Ureter (tissue), 1 donor: ENCODE data around the gene SAFB. TPM values are rescaled to one million over a fixed set of nuclear protein-coding genes. Genes with fewer than 3 reads are reported as not detected.

Experiments used
- DNase-seq: peaks from one replicate; pipeline ENCODE4 v3.0.0-alpha.2; 2020; ENCODE audit warnings: low spot score
- total RNA-seq: library from RNA; stranded (reverse); gene quantifications from one replicate; pipeline ENCODE4 v1.2.4, GENCODE V29; 2023
- donor health status: DM: yes; HTN: yes; CAD: no.

Gene SAFB
- total RNA-seq, 1 donor from 2014 or later: 90.0 TPM

DNA sequence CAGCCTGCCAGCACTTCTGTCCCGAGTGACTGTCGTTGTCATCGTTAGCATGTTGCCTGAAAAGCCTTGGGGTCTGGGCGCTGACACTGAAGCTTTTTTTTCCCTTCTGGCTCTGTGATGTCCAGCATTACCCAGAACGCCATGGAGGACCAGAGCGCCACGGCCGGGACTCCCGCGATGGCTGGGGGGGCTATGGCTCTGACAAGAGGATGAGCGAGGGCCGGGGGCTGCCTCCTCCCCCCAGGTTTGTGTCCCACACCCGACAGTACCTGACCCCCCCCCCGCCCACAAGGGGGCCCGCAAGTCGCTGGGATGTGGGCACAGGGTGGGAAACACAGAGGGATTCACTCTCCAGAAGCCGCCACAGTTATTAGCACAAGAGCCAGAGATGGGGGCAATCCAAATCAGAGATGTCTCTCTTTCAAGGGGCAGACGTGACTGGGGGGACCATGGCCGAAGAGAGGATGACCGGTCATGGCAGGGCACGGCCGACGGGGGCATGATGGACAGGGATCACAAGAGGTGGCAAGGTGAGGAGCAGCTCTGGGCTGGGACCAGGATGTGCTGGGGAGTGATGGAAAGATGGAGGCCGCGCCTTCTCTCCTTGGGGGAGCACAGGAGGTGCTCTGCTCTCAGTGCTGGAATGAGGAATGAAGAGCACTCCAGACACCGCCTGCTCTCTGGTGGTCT, 44.2 kb downstream of the SAFB start:
- DNase-seq: no peak

DNA sequence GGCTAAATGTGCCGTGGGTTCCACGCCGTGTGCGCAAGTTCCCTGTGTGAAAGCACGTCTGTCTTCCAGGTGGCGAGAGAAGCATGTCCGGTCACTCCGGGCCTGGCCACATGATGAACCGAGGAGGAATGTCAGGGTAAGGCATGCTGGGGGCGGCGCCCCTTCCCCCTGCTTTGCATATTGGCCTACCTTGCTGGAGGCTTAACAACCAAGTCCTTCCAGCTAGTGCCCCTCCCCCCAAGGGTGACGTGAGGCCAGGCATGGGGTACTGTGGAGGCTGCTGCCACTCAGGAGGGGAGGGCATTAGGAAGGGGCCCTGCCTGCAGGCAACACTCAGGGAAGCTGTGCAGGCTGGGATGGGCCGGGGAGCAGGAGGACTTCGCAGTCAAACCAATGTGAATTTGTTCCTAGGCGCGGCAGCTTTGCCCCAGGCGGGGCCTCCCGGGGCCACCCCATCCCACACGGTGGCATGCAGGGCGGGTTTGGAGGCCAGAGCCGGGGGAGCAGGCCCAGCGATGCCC, 44.9 kb downstream of the SAFB start:
- no peak for DNase-seq

- DNase-seq: no peak
Measured at GRCh38 chr19:5669212-5669611, 46.3 kb downstream of the SAFB start.

- DNase-seq: no peak
Measured at GRCh38 chr19:5671600-5671999, 48.7 kb downstream of the SAFB start.

DNA sequence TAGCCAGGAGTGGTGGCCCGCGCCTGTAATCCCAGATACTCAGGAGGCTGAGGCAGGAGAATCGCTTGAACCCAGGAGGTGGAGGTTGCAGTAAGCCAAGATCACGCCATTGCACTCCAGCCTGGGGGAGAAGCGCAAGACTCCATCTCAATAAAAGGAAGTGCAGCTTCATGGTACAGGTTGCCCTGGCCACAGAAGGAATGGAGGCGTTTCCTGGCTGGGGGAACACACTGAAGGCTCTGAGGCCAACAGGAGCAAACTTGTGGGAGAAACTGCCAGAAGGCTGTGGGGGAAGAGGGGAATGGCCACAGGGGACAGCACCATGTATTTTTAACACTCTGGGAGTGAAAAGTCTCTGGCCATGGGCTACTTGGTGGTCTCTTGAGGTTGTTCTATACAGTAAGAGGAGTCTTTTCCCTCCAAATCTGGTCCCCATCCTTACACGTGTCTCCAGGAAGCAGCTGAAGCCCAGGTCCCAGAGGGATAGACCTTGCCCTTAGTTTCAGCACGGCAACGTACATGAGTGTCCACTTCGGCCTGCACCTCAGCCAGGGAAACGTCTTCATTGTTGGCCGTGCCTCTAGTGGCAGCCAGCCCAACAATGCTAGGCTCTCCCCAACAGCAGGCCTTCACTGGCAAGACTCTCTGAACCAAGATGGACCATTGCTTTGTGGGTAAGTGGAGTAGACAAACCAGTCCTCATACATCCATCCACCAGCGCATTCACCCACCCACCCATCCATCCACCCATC, 50.0 kb downstream of the SAFB start:
- DNase-seq: no peak

GRCh38 chr19:5673752-5674151, 50.9 kb downstream of the SAFB start:
- no peak for DNase-seq

DNA sequence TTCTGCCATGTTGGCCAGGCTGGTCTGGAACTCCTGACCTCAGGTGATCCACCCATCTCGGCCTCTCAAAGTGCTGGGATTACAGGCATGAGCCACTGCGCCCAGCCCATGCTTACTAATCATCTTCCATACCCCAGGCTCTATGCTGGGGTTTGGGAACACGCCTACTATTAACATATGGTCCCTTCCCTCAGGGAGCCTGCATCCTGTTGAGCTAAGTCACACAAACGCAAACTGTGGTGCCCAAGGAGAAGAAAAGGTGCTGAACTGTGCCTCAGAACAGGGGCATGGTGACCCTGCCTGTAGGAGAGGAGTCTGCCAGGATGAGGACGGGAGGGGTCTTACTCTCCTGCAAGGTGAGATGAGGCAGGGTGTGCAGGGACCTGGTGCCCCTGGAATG, 51.8 kb downstream of the SAFB start:
- DNase-seq: no peak

- DNase-seq: no peak
Measured at GRCh38 chr19:5676105-5676771, 53.4 kb downstream of the SAFB start.

- no peak for DNase-seq
Measured at GRCh38 chr19:5676772-5677105, 53.9 kb downstream of the SAFB start.

- no peak for DNase-seq
Measured at GRCh38 chr19:5677136-5677535, 54.3 kb downstream of the SAFB start.

GRCh38 chr19:5677580-5677979, 54.7 kb downstream of the SAFB start:
- no peak for DNase-seq

DNA sequence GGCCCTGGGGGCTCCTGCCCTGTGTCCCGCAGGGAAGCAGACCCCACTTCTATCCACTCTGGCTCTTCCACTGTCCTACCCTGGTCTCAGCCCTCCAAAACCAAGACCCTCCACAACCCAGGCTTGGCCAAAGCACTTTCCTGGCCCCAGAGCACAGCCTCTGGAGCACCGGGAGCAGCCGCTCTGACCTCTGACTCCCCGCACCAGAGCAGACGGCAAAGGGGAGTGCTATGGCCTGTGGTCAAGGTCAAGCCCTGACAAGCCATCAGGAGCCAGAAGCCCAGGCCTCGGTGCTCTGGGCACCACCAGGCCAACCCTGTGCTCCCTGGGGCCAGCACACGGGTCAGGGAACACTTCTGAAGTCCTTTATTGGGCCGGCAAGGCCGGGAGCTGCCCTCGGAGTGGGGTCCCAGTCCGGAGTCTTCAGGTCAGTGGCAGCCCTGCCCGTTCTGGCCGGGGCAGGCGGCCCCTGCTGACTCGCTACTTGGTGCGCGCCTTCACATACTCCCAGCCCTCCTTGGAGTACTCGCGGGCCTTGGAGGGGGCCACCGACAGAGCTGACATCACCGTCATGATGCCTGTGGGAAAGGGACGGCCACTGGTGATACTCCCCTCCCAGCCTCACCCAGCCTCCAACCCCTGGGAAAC, 55.3 kb downstream of the SAFB start:
- no peak for DNase-seq

GRCh38 chr19:5679289-5680083, 56.6 kb downstream of the SAFB start:
- no peak for DNase-seq

DNA sequence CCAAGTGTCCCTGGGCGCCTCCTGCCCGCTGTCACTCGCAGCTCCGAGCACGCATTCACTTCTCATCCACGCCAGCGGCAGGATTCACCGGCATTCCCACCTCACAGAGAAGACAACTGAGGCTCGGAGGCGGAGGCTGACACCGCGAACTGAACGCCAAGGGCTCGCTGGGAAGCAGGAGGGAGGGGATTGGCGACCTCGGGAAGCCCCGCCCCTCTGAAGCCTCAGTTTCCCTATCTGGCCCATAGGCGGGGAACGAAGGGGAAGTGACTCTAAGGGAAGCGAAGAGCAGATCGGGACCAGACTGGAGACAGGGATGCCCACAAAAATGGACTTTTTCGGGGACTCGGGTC, 57.2 kb downstream of the SAFB start:
- no peak for DNase-seq

- peak; percentile 98 for DNase-seq
Measured at GRCh38 chr19:5680437-5681368, 57.8 kb downstream of the SAFB start, which contains the start of the genes HSD11B1L and MICOS13. HSD11B1L (plus strand) TSS chr19:5681027; CDS start chr19:5684833, 3,806 bp downstream. MICOS13 (minus strand) TSS chr19:5680516; CDS start chr19:5680486, 30 bp downstream.

GRCh38 chr19:5681391-5682106, 58.7 kb downstream of the SAFB start:
- DNase-seq: no peak

- DNase-seq: no peak
Measured at GRCh38 chr19:5682107-5682482, 59.2 kb downstream of the SAFB start.

- DNase-seq: no peak
Measured at GRCh38 chr19:5683177-5683886, 60.4 kb downstream of the SAFB start.
